GM18520 (cell line): ENCODE data around the gene MAD1L1.

ENCODE experiments used
- ATAC-seq: cut with Tn5 transposase; IDR thresholded peaks from one replicate; pipeline ENCODE4 v1.9.1; 2021; ENCODE audit not compliant: unreplicated experiment

MAD1L1 gene

DNA sequence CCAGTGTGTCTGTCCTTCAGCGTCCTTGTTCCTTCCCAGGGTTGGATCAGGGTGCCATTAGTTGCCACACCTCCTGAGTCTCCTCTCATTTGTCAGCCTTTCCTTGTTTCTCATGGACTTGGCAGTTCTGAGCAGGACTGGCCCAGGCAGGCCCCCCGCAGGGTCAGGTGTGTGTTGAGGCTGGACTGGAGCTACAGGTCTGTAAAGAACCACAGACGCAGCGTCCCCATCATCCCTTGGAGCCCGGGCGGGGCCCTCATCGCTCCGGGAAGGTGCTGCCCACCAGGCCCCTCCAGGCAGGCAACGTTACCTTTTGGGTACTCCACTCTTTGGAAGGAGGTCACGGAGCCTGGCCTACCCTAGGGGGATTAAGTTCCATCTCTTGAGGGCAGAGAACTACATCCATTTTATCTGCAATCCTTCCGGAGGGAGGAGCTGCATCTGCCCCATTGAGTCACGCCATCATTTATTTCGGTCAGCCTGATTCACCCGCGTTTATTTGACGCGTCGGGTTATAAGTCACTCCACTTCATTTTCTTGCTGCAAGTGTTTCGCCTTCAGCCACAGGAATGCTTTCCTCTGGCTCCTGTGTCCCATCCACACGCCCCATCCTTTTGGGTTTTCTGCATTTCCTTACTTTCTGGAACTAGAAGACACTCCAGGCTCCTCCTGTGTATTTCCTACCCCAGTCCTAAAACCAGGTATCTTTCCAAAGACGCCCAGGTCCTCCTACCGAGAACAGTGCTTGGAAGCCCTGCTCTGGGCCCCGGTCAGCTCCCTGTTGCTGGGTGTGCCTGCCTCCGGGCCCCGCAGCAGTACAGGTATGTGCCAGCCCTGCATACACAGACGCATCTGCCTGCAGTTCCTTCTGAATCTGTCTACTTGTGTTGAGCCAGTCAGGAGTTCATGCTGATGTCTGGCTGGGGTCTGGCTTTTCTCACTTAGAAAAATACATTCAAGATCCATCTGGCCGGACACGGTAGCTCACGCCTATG is 141.9 kb downstream of the MAD1L1 start:
- no peak for ATAC-seq

- no peak for ATAC-seq
Observed at GRCh38 chr7:2088801-2089200, 143.9 kb downstream of the MAD1L1 start.

DNA sequence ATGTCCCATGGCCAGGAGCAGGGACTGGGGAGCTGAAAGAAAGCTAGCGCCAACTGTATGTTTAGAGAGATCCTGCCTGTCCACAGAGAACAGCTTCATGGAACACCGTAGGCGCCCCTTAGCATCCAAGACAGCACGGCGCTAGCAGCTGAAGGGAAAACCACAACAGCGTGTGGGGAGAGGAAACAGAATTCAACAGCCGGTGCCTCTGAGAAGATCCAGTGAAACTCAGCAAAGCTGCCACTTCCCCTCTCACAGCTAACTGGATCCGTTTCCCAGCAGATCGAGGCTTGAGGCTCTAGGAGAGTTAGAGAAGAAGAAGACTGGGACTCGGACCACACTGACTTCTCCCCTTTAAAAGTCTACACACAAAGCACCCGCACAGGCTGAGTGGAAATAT is 145.0 kb downstream of the MAD1L1 start:
- no peak for ATAC-seq

DNA sequence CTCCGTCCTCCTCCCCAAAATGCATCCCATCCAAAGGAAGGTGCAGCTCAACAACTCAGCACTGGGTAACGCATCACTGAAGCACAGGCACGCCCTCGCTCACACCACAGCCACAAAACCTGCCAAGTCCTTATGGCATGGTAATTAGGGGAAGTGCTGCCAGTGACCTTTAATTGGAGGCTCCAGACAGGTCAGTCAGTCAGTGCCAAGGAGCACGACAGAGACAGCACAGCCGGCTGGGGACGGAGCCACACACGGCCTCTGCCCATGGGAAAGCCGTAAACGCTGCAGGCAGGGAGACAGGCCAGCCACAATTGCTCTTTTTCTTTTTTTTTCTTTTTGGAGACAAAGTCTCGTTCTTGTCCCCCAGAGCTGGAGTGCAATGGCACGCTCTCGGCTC is 146.5 kb downstream of the MAD1L1 start:
- no peak for ATAC-seq

DNA sequence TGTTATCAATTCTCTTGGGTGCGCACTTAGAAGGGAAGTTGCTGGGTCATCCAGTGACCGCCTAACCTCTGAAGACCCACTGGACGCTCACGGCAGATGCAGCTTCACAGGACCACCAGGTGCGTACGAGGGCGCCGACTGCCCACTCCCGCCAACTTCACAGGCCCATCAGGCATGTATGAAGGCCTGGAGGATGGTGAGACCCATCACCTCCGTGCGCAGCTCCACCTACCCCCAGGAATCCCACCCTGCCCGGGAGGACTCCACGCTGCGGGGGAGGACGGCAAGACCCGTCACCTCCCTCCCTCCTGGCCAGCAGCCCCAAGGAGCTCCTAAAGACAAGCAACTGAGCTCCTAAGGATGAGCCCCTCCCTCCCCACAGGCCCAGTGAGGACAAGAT is 146.9 kb downstream of the MAD1L1 start:
- no peak for ATAC-seq

DNA sequence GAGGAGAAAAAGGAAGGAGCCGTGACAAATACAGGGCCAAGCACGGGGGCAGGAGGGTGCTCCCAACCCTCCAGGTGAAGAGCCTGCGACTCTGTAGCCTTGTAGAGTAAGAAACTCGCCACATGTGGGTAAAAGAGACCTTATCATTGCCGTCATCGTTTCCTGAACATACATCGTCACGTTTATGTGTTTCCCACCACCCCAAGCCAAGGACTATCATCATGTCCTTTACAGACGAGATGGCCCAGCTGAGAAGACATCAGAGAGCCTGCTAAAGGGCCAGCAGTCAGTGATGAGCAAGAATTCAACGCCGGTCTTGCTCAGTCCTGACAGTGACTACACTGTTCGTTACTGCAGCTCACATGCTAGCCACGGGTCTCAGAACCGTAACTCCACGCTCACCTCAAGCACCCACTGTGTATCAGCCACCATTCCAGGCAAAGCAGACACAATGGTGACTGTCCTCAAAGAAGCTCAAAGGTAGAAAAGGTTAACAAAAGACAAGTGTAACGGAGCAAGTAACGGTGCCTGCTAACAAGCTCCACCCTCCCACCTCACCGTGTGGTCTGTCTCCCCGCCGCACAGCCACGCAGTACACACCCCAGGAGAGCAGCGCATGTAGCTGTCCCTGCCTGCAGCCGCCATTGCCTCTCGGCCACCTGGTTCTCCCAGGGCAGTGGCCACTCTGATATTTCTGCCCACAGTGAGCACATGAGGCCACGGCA is 147.8 kb downstream of the MAD1L1 start:
- no peak for ATAC-seq

DNA sequence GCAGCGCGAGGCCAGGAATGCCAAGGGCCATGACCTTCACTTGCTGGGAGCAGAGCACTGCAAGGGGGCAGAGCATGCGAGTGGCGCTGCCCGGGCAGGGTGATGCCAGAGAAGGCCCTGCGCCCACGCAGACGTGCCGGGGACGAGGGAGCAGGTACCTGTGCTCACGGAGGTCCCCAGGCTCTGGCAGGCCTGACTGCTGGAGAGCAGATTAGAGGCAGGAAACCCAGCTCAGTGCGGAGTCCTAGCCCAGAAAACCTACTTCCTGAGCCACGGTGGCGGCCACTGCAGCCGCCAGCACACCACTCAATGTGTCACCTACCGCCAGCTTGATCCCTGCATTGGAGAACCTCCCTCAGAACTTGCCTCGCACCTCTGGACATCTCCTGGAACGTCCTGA is 148.4 kb downstream of the MAD1L1 start:
- no peak for ATAC-seq

DNA sequence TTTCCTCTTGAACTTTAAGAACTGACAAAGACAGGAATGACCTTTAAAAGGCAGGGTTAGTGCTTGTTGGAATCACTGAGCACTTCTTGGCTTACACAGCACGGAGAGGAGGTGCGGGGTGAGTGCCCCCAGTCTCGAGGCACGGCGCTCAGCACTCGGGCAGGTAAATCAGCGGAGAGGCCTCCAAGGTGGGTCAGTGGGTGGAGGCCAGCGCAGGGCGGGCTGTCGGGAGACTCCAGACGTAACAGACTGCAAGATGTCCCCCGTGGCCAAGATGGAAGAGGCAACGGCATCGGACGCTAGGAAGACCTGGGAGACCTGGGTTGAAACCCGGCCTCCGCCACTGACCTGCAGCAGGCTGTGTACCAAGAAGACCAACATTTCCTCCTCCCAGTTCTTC is 149.4 kb downstream of the MAD1L1 start:
- ATAC-seq = no peak

GRCh38 chr7:2082139-2082998 is 150.4 kb downstream of the MAD1L1 start:
- ATAC-seq = no peak

DNA sequence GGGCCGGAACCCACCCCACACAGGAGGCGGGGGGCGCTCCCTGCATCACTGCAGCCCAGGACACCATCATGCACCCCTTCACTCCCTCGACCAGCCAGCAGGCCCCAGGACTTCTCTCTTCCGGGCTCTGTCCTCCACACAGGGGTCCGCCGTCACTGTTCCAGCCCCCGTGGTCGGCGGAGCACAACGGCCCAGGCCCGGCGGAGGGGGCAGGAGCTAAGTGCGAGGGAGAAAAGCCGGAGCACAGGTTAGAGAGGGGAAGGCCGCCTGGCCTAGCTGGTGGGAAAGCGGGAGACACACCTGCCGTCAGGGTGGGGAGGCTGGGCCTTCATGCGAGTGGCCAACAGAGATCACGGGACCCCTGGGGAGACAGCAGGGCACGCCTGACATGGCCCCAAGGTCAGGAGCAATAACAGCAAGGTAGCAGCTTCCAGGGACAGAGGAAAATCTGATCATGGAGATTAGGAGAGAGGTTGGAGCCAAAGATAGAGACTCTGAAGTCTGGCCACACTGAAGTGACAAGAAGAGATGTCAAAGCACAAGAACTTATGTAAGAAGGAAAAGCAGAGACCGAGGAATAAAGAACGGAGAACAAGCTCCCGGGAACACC is 151.1 kb downstream of the MAD1L1 start:
- no peak for ATAC-seq

DNA sequence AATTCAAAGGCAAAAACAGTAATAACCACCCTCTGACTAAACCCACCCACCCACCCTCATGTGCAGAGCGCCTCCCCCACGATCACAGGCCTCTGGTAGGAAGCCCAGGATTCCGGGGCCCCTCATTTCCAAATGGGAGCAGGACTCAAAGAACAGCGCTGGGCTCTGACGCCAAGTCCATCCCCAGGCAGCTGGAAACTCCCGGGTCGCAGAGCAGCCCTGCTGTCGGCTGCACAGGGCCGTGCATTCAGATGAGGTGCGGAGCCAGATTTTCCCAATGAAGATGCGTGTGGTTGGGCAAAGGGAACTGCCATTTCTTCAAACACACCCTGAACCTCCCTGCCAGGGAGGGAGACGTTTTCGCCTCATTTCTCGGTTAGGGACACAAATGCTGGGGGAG is 152.3 kb downstream of the MAD1L1 start:
- no peak for ATAC-seq

DNA sequence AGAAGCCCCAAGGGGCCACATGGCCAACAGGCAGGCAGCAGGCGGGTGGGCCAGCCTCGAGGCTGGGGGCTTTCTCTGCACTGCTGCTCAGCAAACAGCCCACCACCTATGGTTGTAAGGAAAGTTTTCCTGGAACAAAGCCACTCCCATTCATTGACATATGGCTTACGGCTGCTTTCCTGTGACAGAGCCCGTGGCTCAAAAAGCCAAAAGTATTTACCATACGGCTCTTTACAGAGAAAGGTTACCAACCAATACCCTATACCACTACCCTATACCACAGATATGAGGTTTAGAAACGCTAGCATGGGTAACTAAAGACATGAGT is 152.7 kb downstream of the MAD1L1 start:
- ATAC-seq = no peak

DNA sequence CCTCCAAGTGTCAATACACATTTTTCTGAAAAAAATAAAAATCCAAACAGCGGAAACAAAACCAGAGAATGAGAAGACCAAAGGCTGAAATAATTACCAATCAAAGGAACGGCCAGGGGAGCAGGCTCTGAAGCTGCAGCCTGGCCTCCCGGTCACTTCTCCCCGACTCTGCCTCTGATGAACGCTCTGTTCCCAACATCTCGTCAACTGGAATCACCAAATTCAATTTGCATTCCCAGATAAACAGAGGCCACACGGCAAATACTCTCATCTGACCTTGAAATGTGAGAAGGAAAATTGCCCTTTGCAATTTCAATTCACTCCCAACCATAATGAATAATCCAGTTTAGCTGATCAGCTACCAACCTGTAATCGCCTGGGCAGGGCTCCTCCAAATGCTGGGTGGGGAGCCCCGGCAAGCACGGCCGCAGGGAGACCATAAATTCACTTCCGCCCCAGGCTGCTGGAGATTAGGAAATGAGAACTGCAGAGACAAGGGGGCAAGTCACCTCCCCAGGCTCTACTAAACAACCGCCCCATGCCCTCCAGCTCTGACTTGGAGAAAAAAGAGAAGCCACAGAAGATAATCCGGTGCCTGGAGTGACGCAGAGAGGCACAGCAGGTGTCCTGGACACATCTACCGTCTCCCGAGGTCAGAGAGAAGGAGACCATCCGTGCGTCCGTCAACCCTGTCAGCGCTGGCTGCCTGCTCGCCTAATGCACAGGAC is 153.2 kb downstream of the MAD1L1 start:
- ATAC-seq = no peak

GRCh38 chr7:2078899-2079298 is 153.8 kb downstream of the MAD1L1 start:
- no peak for ATAC-seq

DNA sequence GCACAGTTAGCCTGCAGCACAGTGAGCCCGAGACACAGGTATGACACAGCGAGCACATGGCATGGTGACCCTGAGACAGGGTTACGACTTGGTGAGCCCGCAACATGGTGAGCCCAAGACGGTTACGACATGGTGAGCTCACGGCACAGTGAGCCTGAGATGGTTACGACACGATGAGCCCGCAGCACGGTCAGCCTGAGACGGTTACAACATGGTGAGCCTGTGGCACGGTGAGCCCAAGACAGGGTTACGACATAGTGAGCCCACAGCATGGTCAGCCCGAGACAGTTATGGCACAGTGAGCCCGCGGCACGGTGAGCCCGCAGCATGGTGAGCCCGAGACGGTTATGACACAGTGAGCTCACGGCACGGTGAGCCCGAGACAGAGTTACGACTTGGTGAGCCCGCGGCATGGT is 156.1 kb downstream of the MAD1L1 start:
- no peak for ATAC-seq

- ATAC-seq = no peak
Observed at GRCh38 chr7:2075811-2076210, 156.9 kb downstream of the MAD1L1 start.

DNA sequence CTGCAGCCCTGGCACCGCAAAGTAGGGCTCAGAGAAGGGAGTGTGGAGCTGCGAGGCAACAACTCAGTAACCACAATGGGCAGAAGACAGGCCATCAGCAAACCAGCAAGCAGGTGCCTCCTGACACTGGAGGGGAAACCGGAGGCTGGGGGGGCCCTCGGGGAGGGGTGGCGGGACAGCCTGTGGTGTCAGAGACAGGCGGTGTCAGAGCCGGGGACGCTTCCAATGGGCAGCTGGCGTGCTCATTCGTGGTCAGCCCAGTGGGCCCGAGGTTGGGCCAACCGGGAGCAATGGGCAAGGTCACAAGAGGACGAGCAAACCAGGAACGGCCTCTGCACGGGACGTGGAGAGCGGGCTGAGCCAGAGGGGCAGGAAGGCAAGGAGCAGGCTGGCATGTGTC is 158.1 kb downstream of the MAD1L1 start:
- no peak for ATAC-seq

- no peak for ATAC-seq
Observed at GRCh38 chr7:2072798-2073197, 159.9 kb downstream of the MAD1L1 start.

DNA sequence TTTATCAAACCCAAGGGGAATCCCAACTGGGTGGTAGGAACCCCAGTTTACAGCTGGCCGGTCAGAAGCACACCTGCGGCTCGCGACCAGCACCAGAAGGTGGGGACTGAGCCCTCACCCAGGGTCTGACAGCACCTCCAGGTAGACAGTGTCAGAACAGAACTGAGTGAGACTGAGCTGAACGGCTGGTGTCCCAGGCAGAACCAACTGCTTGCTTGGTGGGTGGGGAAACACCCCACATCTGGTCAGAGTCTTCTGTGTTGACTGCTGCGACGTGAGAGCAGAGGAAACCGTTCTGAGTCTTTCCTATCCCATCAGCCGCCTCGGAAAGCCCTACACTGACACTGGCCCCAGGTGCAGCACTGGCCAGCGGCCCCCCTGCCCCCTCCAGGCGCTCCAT is 160.7 kb downstream of the MAD1L1 start:
- ATAC-seq = no peak

DNA sequence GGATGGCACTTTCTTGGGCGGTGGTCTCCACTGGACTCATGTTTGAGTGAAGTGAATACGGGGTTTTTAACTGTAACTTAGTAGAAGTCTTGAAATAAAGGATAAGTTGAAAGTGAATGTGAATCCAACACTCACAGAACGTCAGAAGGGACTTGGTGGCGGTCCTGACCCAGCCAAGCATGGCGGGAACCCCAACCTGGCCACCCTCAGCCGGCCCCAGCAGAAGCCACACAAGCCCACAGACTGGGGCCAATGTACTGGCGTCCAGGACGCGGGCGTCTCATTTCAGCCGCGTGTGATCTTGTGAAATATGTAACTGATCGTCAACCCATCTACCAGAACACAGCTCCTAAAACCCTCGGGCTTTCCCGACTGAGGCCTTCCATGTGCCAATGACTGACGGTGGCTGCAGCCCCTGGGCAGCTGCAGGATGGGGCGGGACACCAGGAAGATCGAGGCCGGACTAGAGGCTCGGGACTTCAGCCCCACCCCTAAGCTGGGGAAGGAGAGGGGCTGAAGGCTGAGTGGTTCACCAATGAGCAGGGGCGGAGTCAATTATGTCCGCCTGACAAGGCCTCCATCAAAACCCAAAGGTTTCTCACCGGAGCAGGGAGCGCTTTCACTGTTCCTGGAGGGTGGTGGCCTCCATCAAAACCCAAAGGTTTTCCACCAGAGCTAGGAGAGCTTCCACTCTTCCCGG is 161.5 kb downstream of the MAD1L1 start:
- no peak for ATAC-seq
